ENCODE measurements around the gene RPL10.
A peak's percentile ranks its signal among the peaks of the same experiment; 100 is the strongest.

RPL10 gene

GRCh38 chrX:154362085-154362742 is 36.0 kb upstream of the RPL10 start:
- DNase-seq = no peak

GRCh38 chrX:154363706-154364439 is 34.3 kb upstream of the RPL10 start:
- DNase-seq = no peak

- no peak for DNase-seq
These were observed 33.1 kb upstream of the RPL10 start for GRCh38 chrX:154365052-154365600.

DNA sequence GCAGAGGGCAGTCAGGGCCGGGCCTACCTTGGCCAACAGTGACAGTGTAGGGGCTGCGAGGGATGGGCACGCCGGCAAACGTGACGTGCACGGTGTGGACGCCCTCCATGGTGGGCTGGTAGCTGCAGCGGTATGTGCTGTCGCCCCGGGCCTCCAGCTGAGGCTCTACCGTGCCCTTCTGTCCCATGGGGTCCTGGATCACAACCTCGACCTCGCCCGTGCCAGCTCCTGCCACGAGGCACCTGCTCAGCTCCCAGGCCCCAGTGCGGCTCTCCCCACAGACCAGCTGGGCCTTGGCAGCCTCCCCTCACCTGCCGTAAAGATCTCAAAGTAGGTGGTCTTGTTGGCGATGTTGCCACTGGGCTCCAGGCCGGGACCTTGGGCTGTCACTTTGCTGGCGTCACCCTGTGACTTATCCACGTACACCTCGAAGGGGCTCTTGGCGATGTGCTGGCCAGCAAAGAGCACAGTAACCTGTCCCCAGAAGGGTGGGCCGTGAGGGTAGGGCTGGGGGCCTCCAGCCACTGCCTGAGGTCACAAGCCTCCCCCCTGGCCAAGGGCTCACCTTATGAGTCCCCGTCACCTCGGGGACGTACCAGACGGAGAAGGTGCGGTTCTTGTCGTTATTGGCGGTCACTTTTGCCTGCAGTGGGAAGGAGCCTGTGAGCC is 32.0 kb upstream of the RPL10 start:
- no peak for DNase-seq

DNA sequence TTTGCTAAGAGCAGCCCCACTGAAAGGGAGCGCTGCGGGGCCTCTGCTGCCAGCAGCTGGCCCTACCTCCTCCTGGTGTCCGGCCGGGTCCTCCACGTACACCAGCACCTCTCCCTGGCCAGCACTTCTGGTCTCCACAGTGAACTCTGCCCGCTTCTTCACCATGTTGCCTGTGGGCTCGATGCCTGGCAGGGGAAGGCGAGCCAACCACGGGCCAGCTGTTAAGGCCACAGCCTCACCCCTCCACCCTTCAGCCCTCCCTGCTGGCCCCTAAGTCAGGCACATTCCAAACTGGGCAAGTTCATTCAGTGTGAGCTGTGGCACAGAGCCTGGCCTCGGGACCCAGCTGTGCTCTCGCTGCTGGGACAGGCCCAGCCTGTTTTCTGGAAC is 31.5 kb upstream of the RPL10 start:
- DNase-seq = no peak

DNA sequence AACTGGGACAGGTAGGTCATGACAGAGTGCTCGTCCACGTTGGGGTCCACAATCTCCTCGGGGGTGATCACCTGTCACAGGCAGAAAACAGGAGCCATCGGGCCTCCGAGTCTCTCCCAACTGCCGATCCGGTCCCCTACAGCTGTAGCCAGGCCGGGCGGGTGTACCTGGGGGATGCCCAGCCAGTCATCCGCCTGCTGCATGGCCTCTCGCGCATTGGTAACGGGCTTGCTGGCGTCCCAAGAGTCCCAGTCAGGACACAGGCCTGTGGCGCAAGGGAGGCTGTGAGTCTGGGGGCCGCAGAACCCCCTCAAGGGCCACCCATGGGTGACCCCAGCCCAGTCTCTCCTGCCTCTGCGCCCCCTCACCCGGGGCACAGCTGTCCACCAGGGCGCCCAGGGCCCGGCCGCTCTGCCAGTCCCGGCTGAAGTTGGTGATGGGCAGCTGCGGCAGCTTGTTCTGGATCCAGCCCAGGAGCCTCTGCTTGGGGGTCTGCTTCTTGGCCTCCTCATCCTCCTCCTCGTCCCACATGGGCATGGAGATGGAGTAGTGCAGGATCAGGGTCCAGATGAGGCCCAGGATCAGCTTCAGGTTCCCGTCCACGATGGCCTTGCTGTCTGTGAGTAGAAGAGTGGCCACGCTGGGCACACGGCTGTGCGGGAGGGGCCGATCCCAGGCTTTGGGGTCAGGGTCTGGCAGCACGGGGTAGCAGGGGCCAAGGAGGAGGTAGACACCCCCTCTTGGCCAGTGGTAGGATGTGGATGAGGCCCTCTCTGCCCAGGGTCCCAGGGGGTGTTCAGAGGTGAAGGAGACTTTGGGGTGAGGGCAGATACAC is 30.5 kb upstream of the RPL10 start:
- no peak for DNase-seq

DNA sequence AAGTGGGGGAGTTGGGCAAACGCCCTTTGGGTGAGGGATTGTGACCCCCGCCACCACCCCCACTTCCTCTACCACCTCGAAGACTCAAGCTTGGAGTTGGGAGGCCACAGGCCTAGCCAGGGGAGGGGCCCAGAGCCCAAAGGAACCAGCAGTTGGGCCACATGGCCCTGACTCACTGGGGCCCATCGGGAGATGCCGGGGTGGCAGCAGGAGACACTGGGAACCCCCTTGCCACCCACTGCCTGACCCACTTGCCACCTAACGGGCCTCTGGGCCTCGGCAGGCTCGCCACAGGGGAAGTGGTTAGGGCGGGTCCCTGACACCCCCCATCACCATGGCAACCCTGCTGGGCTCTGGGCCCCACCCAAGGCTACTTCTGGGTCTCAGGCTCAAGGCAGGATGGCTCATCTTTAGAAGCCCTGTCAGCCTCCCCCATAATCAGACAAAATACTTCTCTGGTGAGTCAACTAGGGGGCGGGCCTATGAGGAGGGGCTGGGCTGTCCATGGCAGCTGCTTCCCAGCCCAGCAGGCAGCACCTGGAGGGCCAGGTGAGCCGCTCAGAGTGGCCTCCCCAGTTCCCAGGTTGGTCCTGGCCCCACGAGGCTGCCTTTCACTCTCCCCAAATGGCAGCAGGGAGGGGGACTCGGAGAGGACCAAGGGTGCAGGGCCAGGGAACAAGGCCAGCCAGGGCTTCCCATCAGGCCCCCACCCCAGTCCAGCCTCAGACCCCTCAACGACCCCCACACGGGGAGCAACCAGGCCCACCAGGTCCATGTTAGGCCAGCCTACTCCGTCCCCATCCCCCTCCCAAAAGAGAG is 29.3 kb upstream of the RPL10 start:
- DNase-seq = no peak

GRCh38 chrX:154369449-154370299 is 28.5 kb upstream of the RPL10 start:
- DNase-seq = no peak

GRCh38 chrX:154370300-154371016 is 27.7 kb upstream of the RPL10 start:
- no peak for DNase-seq

DNA sequence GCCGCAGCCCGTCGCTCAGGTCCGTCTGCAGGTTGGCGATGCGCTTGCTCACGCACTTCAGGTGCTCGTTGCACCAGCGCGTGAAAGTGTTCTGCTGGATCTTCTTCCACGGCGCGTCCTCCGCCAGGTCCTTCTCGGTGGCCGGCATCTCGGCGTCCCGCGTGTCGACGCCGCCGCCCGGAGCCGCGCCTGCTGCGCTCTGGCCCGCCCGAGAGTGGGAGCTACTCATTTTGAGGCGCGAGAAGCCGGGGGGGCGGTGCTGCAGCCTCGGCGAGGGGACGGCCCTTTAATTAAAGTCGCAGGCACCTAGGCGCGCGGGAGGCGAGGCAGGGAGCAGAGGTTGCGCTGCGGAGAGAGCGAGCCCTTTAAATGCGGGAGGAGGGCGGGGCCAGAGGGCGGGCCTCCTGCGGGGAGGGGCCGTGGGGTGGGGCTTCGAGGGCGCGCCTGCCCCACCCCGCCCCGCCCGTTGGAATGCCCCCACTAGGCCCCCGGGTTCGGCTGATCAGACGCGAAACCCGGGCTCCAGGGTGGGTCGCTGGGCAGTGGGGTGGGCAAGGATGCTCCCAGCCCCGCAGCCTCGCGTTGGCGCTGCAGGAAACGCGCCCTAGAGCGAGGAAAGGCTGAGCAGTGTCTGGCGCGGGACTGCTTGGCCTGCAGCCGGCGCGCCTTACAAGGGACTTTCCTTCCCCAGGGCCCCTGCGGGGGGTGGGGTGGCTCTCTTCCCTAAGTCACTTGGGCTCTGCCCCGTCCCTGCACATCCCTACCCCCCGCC is 27.0 kb upstream of the RPL10 start:
- peak; percentile 86 for DNase-seq

- DNase-seq = no peak
These were observed 26.3 kb upstream of the RPL10 start for GRCh38 chrX:154371789-154372300.

DNA sequence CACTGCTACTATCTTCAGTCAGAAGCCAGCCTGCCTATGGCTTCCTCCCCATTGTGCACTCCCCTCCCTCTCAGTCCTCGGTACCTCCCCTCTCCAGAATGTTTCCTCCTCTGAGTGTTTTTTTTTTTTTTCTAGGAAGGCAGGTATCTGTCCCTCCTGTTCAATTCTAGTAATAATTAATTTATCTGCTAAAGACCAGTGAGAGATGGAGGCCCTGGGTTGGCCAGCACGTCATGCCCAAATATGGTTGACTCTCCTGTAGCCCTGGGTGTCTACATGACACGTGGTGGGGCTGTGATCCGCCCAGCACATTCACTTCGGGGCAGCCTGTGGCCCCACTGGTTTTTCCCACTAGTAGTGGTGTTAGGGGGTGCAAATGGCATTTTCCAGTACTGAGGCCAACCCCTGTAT is 25.6 kb upstream of the RPL10 start:
- DNase-seq = no peak

GRCh38 chrX:154373340-154374306 is 24.6 kb upstream of the RPL10 start:
- DNase-seq = peak; percentile 69 to 76

DNA sequence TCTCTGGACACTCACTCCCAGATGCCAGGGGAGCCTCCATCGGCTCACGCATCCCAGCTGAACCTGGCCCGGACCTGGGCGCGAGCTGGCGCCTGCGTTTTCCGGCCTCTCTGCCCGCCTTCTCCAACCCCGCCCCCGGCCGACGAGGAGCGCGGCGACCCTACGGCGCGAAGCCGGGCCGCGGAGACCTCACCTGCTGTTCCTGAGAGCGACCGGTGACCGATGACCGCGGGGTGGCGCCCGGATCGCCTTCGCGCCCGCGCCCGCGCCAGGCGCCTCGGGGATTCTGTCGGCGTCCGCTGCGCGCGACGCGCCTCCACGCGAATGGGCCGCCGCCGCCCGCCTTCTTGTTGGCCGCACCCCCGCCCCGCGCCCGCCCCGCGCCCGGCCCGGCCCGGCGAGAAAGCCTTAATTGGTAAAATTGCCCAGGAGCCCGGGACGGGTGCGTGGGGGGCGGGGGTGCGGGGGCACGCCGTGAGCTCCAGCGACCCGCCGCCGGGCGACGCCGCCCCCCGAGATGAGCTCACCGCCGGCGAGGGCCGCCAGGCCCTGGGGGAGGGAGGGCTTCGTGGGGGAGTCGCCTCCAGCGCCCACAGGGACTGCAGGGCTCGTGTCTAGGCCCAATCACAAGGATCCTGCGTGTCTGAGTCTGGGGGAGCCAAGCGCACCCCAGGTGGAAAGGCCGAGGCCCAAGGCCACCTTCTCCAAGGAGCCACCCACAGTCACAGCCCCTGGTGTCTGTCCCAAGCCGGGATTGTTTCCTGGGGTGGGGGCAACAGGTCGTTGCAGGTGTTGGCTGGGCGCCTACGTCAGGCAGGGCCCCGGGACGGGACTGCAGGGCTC is 23.6 kb upstream of the RPL10 start, which contains the start of gene FLNA:
FLNA (minus strand) TSS at position 322 of the 843 bp plus-strand sequence. CDS start 3,389 bp downstream, outside the sequence.
- peak in 1 of 2 experiments; percentile 45 for DNase-seq

DNA sequence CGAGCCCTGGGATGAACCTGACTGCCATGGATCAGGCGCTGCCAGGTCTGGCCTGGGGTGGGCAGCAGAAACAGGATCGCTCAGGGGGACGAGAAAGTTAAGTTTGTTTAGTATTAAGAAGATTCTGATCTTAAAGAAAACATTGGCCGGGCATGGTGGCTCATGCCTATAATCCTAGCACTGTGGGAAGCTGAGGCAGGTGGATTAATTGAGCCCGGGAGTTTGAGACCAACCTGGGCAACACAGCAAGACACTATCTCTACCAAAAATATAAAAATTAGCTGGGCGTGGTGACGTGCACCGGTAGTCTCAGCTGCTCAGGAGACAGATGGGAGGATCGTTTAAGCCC is 23.0 kb upstream of the RPL10 start:
- DNase-seq = no peak

DNA sequence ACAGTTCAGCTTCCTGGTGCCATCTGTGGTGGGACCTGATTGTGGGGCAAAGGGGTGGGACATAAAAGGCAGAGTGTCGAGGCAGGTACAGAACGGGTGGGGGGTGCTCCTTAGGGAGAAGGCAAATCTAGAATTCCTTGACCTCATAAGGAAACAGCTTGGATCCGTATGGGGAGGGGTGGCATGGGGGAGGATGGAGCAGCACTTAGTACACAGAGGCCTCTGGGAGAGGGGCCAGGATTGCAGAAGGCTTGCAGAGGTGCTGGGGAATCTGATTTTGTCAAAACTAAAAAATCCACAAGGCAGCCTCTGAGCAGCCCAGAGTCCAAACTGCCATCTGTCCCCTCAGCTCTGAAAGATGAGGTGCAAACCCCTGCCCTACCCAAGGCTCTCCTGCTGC is 21.4 kb upstream of the RPL10 start:
- DNase-seq = no peak
